KMS-11 (cell line): ENCODE results near the gene MCF2L.

Experiments used
- H2AFZ ChIP-seq: fragments of 200-600 bp; sonication (generic); 2 replicates; pipeline ENCODE4 v1.6.1; 2016; ENCODE audit warnings: antibody characterized with exemption, mixed run types, low read depth
- H3K27ac ChIP-seq: fragments of 200-600 bp; sonication (generic); 2 replicates; pipeline ENCODE4 v1.6.1; 2016; ENCODE audit warnings: mild to moderate bottlenecking, mixed run types
- H3K27me3 ChIP-seq: fragments of 200-600 bp; sonication (generic); 2 replicates; pipeline ENCODE4 v1.6.1; 2017; ENCODE audit warnings: mild to moderate bottlenecking, low read depth, mixed run types, moderate library complexity; ENCODE audit not compliant: insufficient read depth
- H3K36me3 ChIP-seq: fragments of 200-600 bp; sonication (generic); 2 replicates; pipeline ENCODE4 v1.6.1; 2017; ENCODE audit warnings: mild to moderate bottlenecking, mixed run types; ENCODE audit not compliant: insufficient read depth
- H3K4me1 ChIP-seq: fragments of 200-600 bp; sonication (generic); 2 replicates; pipeline ENCODE4 v1.6.1; 2016; ENCODE audit warnings: mild to moderate bottlenecking, low read depth, mixed run types; ENCODE audit not compliant: poor library complexity, severe bottlenecking
- H3K4me2 ChIP-seq: fragments of 200-600 bp; sonication (generic); 2 replicates; pipeline ENCODE4 v1.7.0; 2016; ENCODE audit warnings: mild to moderate bottlenecking, mixed run types
- H3K4me3 ChIP-seq: fragments of 200-600 bp; sonication (generic); IDR thresholded peaks from 2 replicates; pipeline ENCODE4 v1.6.1; 2017; ENCODE audit warnings: low read depth, low read length, mixed read lengths; ENCODE audit not compliant: insufficient read depth
- H3K79me2 ChIP-seq: fragments of 200-600 bp; sonication (generic); 2 replicates; pipeline ENCODE4 v1.6.1; 2016; ENCODE audit warnings: low read depth, mixed run types; ENCODE audit not compliant: insufficient read depth
- H3K9ac ChIP-seq: fragments of 200-600 bp; sonication (generic); 2 replicates; pipeline ENCODE4 v1.6.1; 2016; ENCODE audit warnings: mild to moderate bottlenecking, mixed run types
- H4K20me1 ChIP-seq: fragments of 200-600 bp; sonication (generic); 2 replicates; pipeline ENCODE4 v1.6.1; 2016; ENCODE audit warnings: mild to moderate bottlenecking, mixed run types; ENCODE audit not compliant: insufficient read depth
- TF ChIP-seq, protein P1 (sequence below): fragments of 200-600 bp; sonication (generic); conservative IDR thresholded peaks from 2 replicates; pipeline ENCODE4 v1.6.1; 2017; ENCODE audit warnings: low read depth, mild to moderate bottlenecking, antibody characterized with exemption, low read length, moderate library complexity, mixed read lengths

Gene MCF2L

DNA sequence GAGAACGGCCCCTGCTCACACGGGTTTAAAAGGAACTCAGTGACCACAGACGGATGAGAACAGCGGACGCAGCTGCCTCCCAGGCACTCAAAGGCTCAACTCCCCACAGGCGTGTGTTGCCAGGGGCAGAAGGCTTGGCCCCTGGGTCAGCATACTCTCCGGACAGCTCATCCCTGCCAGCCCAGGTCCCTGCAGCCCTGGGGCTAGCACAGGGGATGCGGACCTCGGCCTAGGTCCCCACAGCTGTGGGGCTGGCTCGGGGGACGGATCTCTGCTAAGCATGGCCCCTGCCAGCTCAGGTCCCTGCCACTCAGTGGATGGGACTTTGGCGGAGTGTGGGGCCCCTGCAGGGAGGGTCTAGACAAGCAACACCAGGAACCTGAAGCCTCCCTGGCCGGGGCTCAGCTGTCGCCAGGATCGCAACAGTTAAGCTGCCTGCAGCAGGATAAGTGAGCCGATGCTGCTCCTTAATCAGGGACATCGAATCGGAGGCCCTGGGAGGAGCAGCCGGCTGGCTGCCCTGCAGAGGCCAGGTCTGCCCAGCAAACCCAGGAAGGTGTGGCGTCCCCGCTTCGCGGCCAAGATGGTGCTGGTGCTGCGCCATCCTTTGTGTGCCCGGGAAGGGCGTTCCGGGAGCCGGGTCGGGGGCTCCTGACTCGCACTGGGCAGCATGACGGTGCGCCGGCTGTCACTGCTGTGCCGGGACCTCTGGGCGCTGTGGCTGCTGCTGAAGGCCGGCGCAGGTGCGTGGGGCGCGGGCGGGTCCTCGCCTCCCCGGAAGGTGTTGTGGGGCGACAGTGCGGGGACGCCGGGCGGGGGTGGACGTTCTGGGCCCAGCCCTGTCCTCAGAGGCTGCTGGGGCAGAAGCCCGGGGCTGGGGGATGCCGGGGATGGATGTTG is 32.5 kb downstream of the MCF2L start:
- TF ChIP-seq, protein P1, sequence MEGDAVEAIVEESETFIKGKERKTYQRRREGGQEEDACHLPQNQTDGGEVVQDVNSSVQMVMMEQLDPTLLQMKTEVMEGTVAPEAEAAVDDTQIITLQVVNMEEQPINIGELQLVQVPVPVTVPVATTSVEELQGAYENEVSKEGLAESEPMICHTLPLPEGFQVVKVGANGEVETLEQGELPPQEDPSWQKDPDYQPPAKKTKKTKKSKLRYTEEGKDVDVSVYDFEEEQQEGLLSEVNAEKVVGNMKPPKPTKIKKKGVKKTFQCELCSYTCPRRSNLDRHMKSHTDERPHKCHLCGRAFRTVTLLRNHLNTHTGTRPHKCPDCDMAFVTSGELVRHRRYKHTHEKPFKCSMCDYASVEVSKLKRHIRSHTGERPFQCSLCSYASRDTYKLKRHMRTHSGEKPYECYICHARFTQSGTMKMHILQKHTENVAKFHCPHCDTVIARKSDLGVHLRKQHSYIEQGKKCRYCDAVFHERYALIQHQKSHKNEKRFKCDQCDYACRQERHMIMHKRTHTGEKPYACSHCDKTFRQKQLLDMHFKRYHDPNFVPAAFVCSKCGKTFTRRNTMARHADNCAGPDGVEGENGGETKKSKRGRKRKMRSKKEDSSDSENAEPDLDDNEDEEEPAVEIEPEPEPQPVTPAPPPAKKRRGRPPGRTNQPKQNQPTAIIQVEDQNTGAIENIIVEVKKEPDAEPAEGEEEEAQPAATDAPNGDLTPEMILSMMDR = no peak
- no peaks in the 10 kb centered on the region for H3K79me2 ChIP-seq
- no peak overlapping the region for H3K4me3 ChIP-seq
- H3K36me3 ChIP-seq = no peaks in the 10 kb centered on the region
- no peak overlapping the region for H3K9ac ChIP-seq
- no peak overlapping the region for H3K4me2 ChIP-seq
- H3K4me1 ChIP-seq = no peaks in the 10 kb centered on the region
- H3K27ac ChIP-seq = no peak overlapping the region
- no peaks in the 10 kb centered on the region for H3K27me3 ChIP-seq
- H4K20me1 ChIP-seq = no peaks in the 10 kb centered on the region
- H2AFZ ChIP-seq = no peak overlapping the region

DNA sequence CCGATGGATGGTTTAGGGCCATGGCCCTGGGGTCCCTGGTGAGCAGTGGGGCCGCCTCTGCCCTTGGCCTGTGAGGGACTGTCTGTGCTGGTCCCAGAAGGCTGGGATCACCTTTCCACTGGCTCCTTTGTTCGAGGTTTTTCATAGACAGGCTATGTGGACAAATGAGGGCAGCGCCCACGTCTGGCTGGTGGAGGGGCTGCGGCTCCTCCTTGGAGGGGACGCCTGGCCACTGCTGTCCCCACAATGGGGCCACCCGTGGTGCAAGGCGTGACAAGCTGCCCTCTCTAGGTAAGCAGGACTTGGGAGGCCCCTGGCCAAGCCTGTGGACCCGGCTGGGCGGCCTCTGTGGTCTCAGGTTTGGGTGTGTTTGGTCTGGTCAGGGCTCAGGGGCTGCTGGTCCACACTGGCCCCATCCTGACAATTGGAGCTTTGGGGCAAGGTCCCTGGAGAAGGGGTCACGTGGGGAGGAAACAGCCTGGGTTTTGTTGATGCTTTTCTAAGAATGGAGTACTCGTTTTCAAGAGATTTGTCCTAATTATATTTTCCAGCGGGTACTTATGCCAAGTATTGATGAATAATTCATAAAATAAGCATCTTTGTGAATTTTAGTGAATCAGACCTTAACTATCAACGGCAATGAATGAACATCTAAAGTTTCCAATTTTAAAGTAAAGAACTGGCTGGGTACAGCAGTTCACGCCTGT is 33.3 kb downstream of the MCF2L start:
- Histone ChIP-seq H3K9ac (no peak overlapping the region), H3K27me3 (no peaks in the 10 kb centered on the region), H3K4me3 (no peak overlapping the region), H3K27ac (no peak overlapping the region), H4K20me1 (no peaks in the 10 kb centered on the region), H3K36me3 (no peaks in the 10 kb centered on the region), H3K4me2 (no peak overlapping the region), H2AFZ (no peak overlapping the region), H3K4me1 (no peaks in the 10 kb centered on the region), H3K79me2 (no peaks in the 10 kb centered on the region)
- TF ChIP-seq, protein P1 = no peak

DNA sequence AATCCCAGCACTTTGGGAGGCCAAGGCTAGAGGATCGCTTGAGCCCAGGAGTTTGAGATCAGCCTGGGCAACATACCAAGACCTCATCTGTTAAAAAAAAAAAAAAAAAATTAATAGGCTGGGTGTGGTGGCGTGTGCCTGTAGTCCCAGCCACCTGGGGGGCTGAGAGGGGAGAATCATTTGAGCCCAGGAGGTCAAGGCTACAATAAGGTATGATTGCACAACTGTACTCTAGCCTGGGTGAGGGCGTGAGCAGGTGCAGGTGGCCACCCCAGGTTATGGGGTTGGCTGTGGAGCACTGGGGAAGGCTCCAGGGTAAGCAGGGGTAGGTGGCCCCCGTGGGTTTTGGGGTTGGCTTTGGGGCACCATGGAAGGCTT is 33.9 kb downstream of the MCF2L start:
- no peak overlapping the region for H3K4me3 ChIP-seq
- no peaks in the 10 kb centered on the region for H3K79me2 ChIP-seq
- no peak overlapping the region for H3K27ac ChIP-seq
- TF ChIP-seq, protein P1 = no peak
- H4K20me1 ChIP-seq = no peaks in the 10 kb centered on the region
- no peak overlapping the region for H3K4me2 ChIP-seq
- no peak overlapping the region for H3K9ac ChIP-seq
- H3K36me3 ChIP-seq = no peaks in the 10 kb centered on the region
- no peaks in the 10 kb centered on the region for H3K4me1 ChIP-seq
- H2AFZ ChIP-seq = no peak overlapping the region
- no peaks in the 10 kb centered on the region for H3K27me3 ChIP-seq

DNA sequence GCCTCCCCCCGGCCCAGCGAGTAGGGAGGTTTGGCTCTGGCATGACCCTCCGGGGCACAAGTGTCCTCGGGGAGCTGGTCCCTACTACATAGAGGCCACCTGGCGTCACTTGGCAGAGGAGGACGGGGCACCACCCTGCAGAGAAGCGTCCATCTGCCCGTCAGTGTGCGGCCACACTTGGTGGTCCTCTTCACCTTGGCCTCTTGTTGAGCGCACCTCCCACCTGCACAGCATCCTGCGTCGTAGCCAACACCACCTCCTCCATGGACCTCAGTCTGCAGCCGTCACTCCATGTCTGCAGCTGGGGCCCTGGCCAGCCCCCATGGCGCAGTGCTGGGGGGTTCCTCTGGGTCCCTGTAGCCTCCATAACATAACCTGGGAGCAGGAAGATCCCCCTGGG is 35.1 kb downstream of the MCF2L start:
- no peak overlapping the region for H3K27ac ChIP-seq
- H3K4me1 ChIP-seq = no peaks in the 10 kb centered on the region
- H3K36me3 ChIP-seq = no peaks in the 10 kb centered on the region
- no peaks in the 10 kb centered on the region for H3K79me2 ChIP-seq
- H3K4me2 ChIP-seq = no peak overlapping the region
- no peak overlapping the region for H2AFZ ChIP-seq
- TF ChIP-seq, protein P1 = no peak
- H3K9ac ChIP-seq = no peak overlapping the region
- no peaks in the 10 kb centered on the region for H4K20me1 ChIP-seq
- H3K27me3 ChIP-seq = no peaks in the 10 kb centered on the region
- no peak overlapping the region for H3K4me3 ChIP-seq
